Neural cell (in vitro differentiated cells): Measurements from ENCODE around the gene CHIC1. TPM values are rescaled to one million over a fixed set of nuclear protein-coding genes. Genes with fewer than 3 reads are reported as not detected.
"Not testable (repeated sequence)": the region's sequence is repeated elsewhere in the genome, so short reads cannot be mapped to it uniquely, and the experiment has no call there.

Experiments used
- H2AFZ ChIP-seq: fragments of 200-600, 300-800 bp; sonication (generic), shearing (Covaris generic); 2 replicates; pipeline ENCODE4 v1.6.0; 2014; ENCODE audit warnings: low read depth, mild to moderate bottlenecking, antibody characterized with exemption, low read length, moderate library complexity
- H3F3A ChIP-seq: fragments of 200-600 bp; shearing (Covaris generic); 2 replicates; pipeline ENCODE4 v1.6.1; 2016; ENCODE audit warnings: mild to moderate bottlenecking, moderate library complexity, mixed read lengths, antibody characterized with exemption, low read length; ENCODE audit not compliant: insufficient read depth, poor library complexity, severe bottlenecking
- H3K27ac ChIP-seq: fragments of 200-600, 300-800 bp; sonication (generic), shearing (Covaris generic); 2 replicates; pipeline ENCODE4 v1.5.1; 2014; ENCODE audit warnings: mild to moderate bottlenecking, low read length, moderate library complexity
- H3K27me3 ChIP-seq: fragments of 300-800, 200-600 bp; sonication (generic), shearing (Covaris generic); 2 replicates; pipeline ENCODE4 v1.6.0; 2014; ENCODE audit warnings: mild to moderate bottlenecking, low read depth, low read length, moderate library complexity; ENCODE audit not compliant: insufficient read depth
- H3K36me3 ChIP-seq: fragments of 300-800, 200-600 bp; sonication (generic), shearing (Covaris generic); 2 replicates; pipeline ENCODE4 v1.5.1; 2014; ENCODE audit warnings: mild to moderate bottlenecking, antibody characterized with exemption, low read length, moderate library complexity; ENCODE audit not compliant: insufficient read depth
- H3K4me2 ChIP-seq: fragments of 300-800, 200-600 bp; sonication (generic), shearing (Covaris generic); 2 replicates; pipeline ENCODE4 v1.6.0; 2014; ENCODE audit warnings: mild to moderate bottlenecking, low read length
- H3K4me3 ChIP-seq: fragments of 300-800, 200-600 bp; sonication (generic), shearing (Covaris generic); 2 replicates; pipeline ENCODE4 v1.5.1; 2014; ENCODE audit warnings: mild to moderate bottlenecking, low read length, moderate library complexity
- H3K79me2 ChIP-seq: fragments of 200-600 bp; shearing (Covaris generic); replicated peaks from 2 replicates; pipeline ENCODE4 v1.6.0; 2014; ENCODE audit warnings: mild to moderate bottlenecking, low read length, moderate library complexity; ENCODE audit not compliant: insufficient read depth
- H3K9ac ChIP-seq: fragments of 300-800, 200-600 bp; sonication (generic), shearing (Covaris generic); 2 replicates; pipeline ENCODE4 v1.6.1; 2016; ENCODE audit warnings: mild to moderate bottlenecking, low read length, mixed read lengths
- H3K9me2 ChIP-seq: fragments of 200-600 bp; shearing (Covaris generic); 2 replicates; pipeline ENCODE4 v1.6.1; 2016; ENCODE audit warnings: mild to moderate bottlenecking, low read length, mixed read lengths; ENCODE audit not compliant: insufficient read depth
- H3K9me3 ChIP-seq: fragments of 200-600, 300-800 bp; sonication (generic), shearing (Covaris generic); 2 replicates; pipeline ENCODE4 v1.6.1; 2016; ENCODE audit warnings: mild to moderate bottlenecking, mixed run types, low read length, moderate library complexity, mixed read lengths
- H4K20me1 ChIP-seq: fragments of 200-600 bp; shearing (Covaris generic); 2 replicates; pipeline ENCODE4 v1.6.1; 2016; ENCODE audit warnings: mild to moderate bottlenecking, mixed run types; ENCODE audit not compliant: insufficient read depth
- EP300 ChIP-seq: fragments of 450-650 bp; conservative IDR thresholded peaks from 2 replicates; pipeline ENCODE4 v1.6.1; 2014; ENCODE audit warnings: antibody characterized with exemption, mild to moderate bottlenecking, moderate library complexity; ENCODE audit not compliant: poor library complexity, severe bottlenecking
- EZH2 ChIP-seq: fragments of 200-600, 300-800 bp; shearing (Covaris generic), sonication (generic); IDR thresholded peaks from 2 replicates; pipeline ENCODE4 v1.6.1; 2014; ENCODE audit warnings: antibody characterized with exemption, low read length, borderline replicate concordance, mild to moderate bottlenecking; ENCODE audit not compliant: insufficient read depth, poor library complexity, severe bottlenecking
- MXI1 ChIP-seq: fragments of 450-650 bp; conservative IDR thresholded peaks from 2 replicates; pipeline ENCODE4 v1.6.1; 2014; ENCODE audit warnings: antibody characterized with exemption, mild to moderate bottlenecking; ENCODE audit not compliant: poor library complexity, severe bottlenecking
- POLR2AphosphoS5 ChIP-seq: IDR thresholded peaks from 2 replicates; pipeline ENCODE4 v1.6.1; 2012
- REST ChIP-seq: IDR thresholded peaks from 2 replicates; pipeline ENCODE4 v1.6.1; 2012; ENCODE audit warnings: borderline replicate concordance
- SMC3 ChIP-seq: fragments of 450-650 bp; conservative IDR thresholded peaks from 2 replicates; pipeline ENCODE4 v1.6.1; 2014; ENCODE audit warnings: antibody characterized with exemption, mild to moderate bottlenecking, moderate library complexity; ENCODE audit not compliant: poor library complexity
- TAF1 ChIP-seq: IDR thresholded peaks from 2 replicates; pipeline ENCODE4 v1.6.1; 2012; ENCODE audit warnings: low read depth
- polyA plus RNA-seq: library from polyadenylated mRNA; depleted of rRNA; stranded (reverse); fragments of >200 nt; gene quantifications from 2 replicates; pipeline ENCODE4 v1.2.3, GENCODE V29; 2014
- TF ChIP-seq, protein P1 (sequence below): fragments of 450-650 bp; IDR thresholded peaks from 2 replicates; pipeline ENCODE4 v1.5.1; 2014; ENCODE audit warnings: antibody characterized with exemption, mild to moderate bottlenecking, moderate library complexity; ENCODE audit not compliant: poor library complexity, severe bottlenecking

The CHIC1 gene
- polyA plus RNA-seq, 1 donor from 2014 or later, result 15.2 TPM

GRCh38 chrX:73683236-73683859 is 120.4 kb downstream of the CHIC1 start:
- no peaks in the 10 kb centered on the region for H3F3A ChIP-seq
- TF ChIP-seq POLR2AphosphoS5 (no peak), MXI1 (no peak), EP300 (no peak), TAF1 (no peak), EZH2 (no peak), REST (no peak)
- no peaks in the 10 kb centered on the region for H3K27me3 ChIP-seq
- no peak overlapping the region for H3K9ac ChIP-seq
- H3K79me2 ChIP-seq, result no peaks in the 10 kb centered on the region
- no peak overlapping the region for H3K4me2 ChIP-seq
- H2AFZ ChIP-seq, result no peak overlapping the region
- H4K20me1 ChIP-seq, result no peaks in the 10 kb centered on the region
- H3K9me3 ChIP-seq, result no peaks in the 10 kb centered on the region
- H3K9me2 ChIP-seq, result no peaks in the 10 kb centered on the region
- no peaks in the 10 kb centered on the region for H3K36me3 ChIP-seq
- H3K27ac ChIP-seq, result no peak overlapping the region
- no peak overlapping the region for H3K4me3 ChIP-seq

DNA sequence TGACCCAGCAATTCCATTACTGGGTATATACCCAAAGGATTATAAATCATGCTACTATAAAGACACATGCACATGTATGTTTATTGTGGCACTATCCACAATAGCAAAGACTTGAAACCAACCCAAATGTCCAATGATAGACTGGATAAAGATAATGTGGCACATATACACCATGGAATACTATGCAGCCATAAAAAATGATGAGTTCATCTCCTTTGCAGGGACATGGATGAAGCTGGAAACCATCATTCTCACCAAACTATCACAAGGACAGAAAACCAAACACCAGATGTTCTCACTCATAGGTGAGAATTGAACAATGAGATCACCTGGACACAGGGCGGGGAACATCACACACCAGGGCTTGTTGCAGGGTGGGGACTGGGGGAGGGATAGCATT is 144.0 kb downstream of the CHIC1 start:
- not testable (repeated sequence) for H3K4me2 ChIP-seq, H3K9me2 ChIP-seq, H2AFZ ChIP-seq, H3K79me2 ChIP-seq, H4K20me1 ChIP-seq, H3K36me3 ChIP-seq, H3K27me3 ChIP-seq, H3K9me3 ChIP-seq, H3F3A ChIP-seq, H3K27ac ChIP-seq, H3K4me3 ChIP-seq, H3K9ac ChIP-seq

DNA sequence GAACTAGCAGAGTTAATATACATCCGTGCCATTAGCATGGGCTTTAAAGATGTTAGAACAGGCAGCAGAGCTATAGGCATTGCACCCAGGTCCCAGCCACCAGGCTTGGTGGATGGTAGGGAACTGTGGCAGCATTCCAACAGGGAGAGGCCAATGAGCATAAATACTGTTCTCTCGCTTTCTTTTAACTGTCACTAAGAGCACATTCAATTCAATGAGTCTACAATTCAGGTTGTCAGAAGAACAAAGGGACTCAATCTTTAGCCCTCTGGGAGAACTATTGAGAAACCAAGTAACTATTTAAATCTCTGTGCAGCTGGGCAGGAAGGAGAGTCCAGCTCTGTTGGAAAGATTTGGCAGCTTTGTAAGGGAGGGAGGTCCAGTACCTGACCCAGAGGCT is 165.6 kb downstream of the CHIC1 start:
- H3K9ac ChIP-seq, result no peak overlapping the region
- no peaks in the 10 kb centered on the region for H3K36me3 ChIP-seq
- no peak overlapping the region for H3K4me2 ChIP-seq
- TF ChIP-seq SMC3 (no peak), EP300 (no peak), POLR2AphosphoS5 (peak; percentile 55), EZH2 (no peak), REST (no peak), TAF1 (no peak), MXI1 (no peak)
- TF ChIP-seq, protein P1, sequence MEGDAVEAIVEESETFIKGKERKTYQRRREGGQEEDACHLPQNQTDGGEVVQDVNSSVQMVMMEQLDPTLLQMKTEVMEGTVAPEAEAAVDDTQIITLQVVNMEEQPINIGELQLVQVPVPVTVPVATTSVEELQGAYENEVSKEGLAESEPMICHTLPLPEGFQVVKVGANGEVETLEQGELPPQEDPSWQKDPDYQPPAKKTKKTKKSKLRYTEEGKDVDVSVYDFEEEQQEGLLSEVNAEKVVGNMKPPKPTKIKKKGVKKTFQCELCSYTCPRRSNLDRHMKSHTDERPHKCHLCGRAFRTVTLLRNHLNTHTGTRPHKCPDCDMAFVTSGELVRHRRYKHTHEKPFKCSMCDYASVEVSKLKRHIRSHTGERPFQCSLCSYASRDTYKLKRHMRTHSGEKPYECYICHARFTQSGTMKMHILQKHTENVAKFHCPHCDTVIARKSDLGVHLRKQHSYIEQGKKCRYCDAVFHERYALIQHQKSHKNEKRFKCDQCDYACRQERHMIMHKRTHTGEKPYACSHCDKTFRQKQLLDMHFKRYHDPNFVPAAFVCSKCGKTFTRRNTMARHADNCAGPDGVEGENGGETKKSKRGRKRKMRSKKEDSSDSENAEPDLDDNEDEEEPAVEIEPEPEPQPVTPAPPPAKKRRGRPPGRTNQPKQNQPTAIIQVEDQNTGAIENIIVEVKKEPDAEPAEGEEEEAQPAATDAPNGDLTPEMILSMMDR, result no peak
- no peaks in the 10 kb centered on the region for H4K20me1 ChIP-seq
- no peaks in the 10 kb centered on the region for H3K79me2 ChIP-seq
- no peaks in the 10 kb centered on the region for H3K27me3 ChIP-seq
- H3F3A ChIP-seq, result no peaks in the 10 kb centered on the region
- H3K9me3 ChIP-seq, result no peaks in the 10 kb centered on the region
- no peaks in the 10 kb centered on the region for H3K9me2 ChIP-seq
- no peak overlapping the region for H2AFZ ChIP-seq
- H3K4me3 ChIP-seq, result no peak overlapping the region
- H3K27ac ChIP-seq, result peak overlapping the region; percentile 8
